CD4-positive, alpha-beta T cell treated with Interleukin-12 subunit alpha and Interleukin-12 subunit beta, for 1 hour (primary cell): ENCODE data around the gene SLC25A29.
"Not testable (repeated sequence)": the region's sequence is repeated elsewhere in the genome, so short reads cannot be mapped to it uniquely, and the experiment has no call there.

Source experiments
- DNase-seq: peaks from one replicate; pipeline ENCODE4 v3.0.0-alpha.2; 2020

SLC25A29 gene

GRCh38 chr14:100309028-100309737 is 2.9 kb upstream of the SLC25A29 start:
- no peak for DNase-seq

- not testable (repeated sequence) for DNase-seq
Observed at GRCh38 chr14:100308427-100308792, 2.2 kb upstream of the SLC25A29 start.

- no peak for DNase-seq
Observed at GRCh38 chr14:100307766-100308426, 1.7 kb upstream of the SLC25A29 start.

GRCh38 chr14:100306998-100307765 is 938 bp upstream of the SLC25A29 start:
- DNase-seq: no peak

- peak; percentile 58 for DNase-seq
Observed at GRCh38 chr14:100305324-100306100, 732 bp downstream of the SLC25A29 start.

- DNase-seq: peak; percentile 27
Observed at GRCh38 chr14:100304825-100305323, 1.4 kb downstream of the SLC25A29 start.

GRCh38 chr14:100303925-100304324 is 2.3 kb downstream of the SLC25A29 start:
- DNase-seq: no peak

- DNase-seq: no peak
Observed at GRCh38 chr14:100303179-100303578, 3.1 kb downstream of the SLC25A29 start.

- no peak for DNase-seq
Observed at GRCh38 chr14:100302616-100303015, 3.6 kb downstream of the SLC25A29 start.

- no peak for DNase-seq
Observed at GRCh38 chr14:100299238-100299560, 7.0 kb downstream of the SLC25A29 start.

GRCh38 chr14:100298551-100299237 is 7.5 kb downstream of the SLC25A29 start:
- DNase-seq: no peak

- no peak for DNase-seq
Observed at GRCh38 chr14:100297320-100298300, 8.6 kb downstream of the SLC25A29 start.

GRCh38 chr14:100296729-100297128 is 9.5 kb downstream of the SLC25A29 start:
- DNase-seq: not testable (repeated sequence)

GRCh38 chr14:100296106-100296651 is 10.1 kb downstream of the SLC25A29 start:
- DNase-seq: no peak

GRCh38 chr14:100295376-100296105 is 10.7 kb downstream of the SLC25A29 start:
- no peak for DNase-seq

GRCh38 chr14:100294963-100295330 is 11.3 kb downstream of the SLC25A29 start:
- DNase-seq: no peak

GRCh38 chr14:100294213-100294962 is 11.9 kb downstream of the SLC25A29 start:
- no peak for DNase-seq

GRCh38 chr14:100293497-100294212 is 12.6 kb downstream of the SLC25A29 start:
- DNase-seq: no peak
